T-cell (primary cell): ENCODE measurements around the gene SAMD11. TPM values are rescaled to one million over a fixed set of nuclear protein-coding genes. Genes with fewer than 3 reads are reported as not detected.

ENCODE experiments used
- ATAC-seq, 4 experiments: fragments of 200-7000 bp in 3 of 4; fragments of 150-1000 bp in 1 of 4; cut with Tn5 transposase; replicated peaks in 1 of 4; 1 replicate in 3 of 4; 2 replicates in 1 of 4; pipeline ENCODE4 v1.10.0; 2021; ENCODE audit warnings: moderate library complexity in 3 of 4, mild to moderate bottlenecking in 2 of 4, moderate number of reproducible peaks in 1 of 4
- CTCF ChIA-PET, 2 donors: fragments of 300-600 bp; sonication (Branson Sonifier 250); formaldehyde crosslinking; loops; one replicate each; lab custom pipeline; 2022; ENCODE audit warnings: antibody characterized with exemption in 2 of 2; lab: Charles Lee
- POLR2A ChIA-PET, 2 donors: fragments of 300-600 bp; sonication (Branson Sonifier 250); formaldehyde crosslinking; loops; one replicate each; lab custom pipeline; 2022; ENCODE audit warnings: antibody characterized with exemption in 2 of 2; lab: Charles Lee
- DNase-seq, 35 experiments: peaks; one replicate each; pipeline versions ENCODE4 v3.0.0 to v3.0.0-alpha.2; 2013 to 2023
- H3K27ac ChIP-seq: one replicate; pipeline ENCODE4 v1.5.1; 2013; ENCODE audit warnings: low read length
- H3K27me3 ChIP-seq, 2 experiments: replicated peaks in 1 of 2; 1 replicate in 1 of 2; 2 replicates in 1 of 2; pipeline versions ENCODE4 v1.6.1 to v1.7.0; 2013; ENCODE audit warnings: low read length in 1 of 2, mixed read lengths in 1 of 2; ENCODE audit not compliant: control insufficient read depth in 2 of 2, insufficient read depth in 2 of 2; ENCODE audit errors: extremely low read depth in 1 of 2
- H3K36me3 ChIP-seq, 2 donors: 1 replicate in 1 of 2; 2 replicates in 1 of 2; pipeline versions ENCODE4 v1.6.1 to v1.7.0; 2013; ENCODE audit warnings: low read length in 1 of 2; ENCODE audit not compliant: control insufficient read depth in 2 of 2, insufficient read depth in 1 of 2; ENCODE audit errors: extremely low read depth in 1 of 2
- H3K4me1 ChIP-seq, 2 experiments: 1 replicate in 1 of 2; 2 replicates in 1 of 2; pipeline versions ENCODE4 v1.6.1 to v1.7.0; 2013; ENCODE audit warnings: low read length in 2 of 2, mixed read lengths in 1 of 2; ENCODE audit not compliant: insufficient read depth in 2 of 2, control insufficient read depth in 1 of 2; ENCODE audit errors: extremely low read depth in 1 of 2
- H3K4me3 ChIP-seq, 2 donors: 1 replicate in 1 of 2; 2 replicates in 1 of 2; pipeline versions ENCODE4 v1.5.1 to v1.7.0; 2013; ENCODE audit warnings: mild to moderate bottlenecking in 2 of 2, low read length in 1 of 2, moderate library complexity in 1 of 2; ENCODE audit not compliant: control insufficient read depth in 1 of 2; ENCODE audit errors: extremely low read depth in 1 of 2
- H3K9me3 ChIP-seq: 2 replicates; pipeline ENCODE4 v1.7.0; 2013
- H3K27ac Mint-ChIP-seq, 2 donors: one replicate each; pipeline ENCODE4 v1.8.0; 2020 to 2021; ENCODE audit warnings: mild to moderate bottlenecking in 2 of 2, mixed read lengths in 2 of 2
- H3K27me3 Mint-ChIP-seq, 2 donors: one replicate each; pipeline ENCODE4 v1.8.0; 2021 to 2022; ENCODE audit warnings: mixed read lengths in 2 of 2
- H3K36me3 Mint-ChIP-seq: one replicate; pipeline ENCODE4 v1.8.0; 2021; ENCODE audit warnings: mixed read lengths
- H3K4me1 Mint-ChIP-seq, 3 donors: one replicate each; pipeline ENCODE4 v1.8.0; 2020 to 2022; ENCODE audit warnings: mixed read lengths in 3 of 3, mild to moderate bottlenecking in 1 of 3
- H3K4me3 Mint-ChIP-seq, 3 donors: one replicate each; pipeline ENCODE4 v1.8.0; 2020 to 2022; ENCODE audit warnings: mild to moderate bottlenecking in 3 of 3, mixed read lengths in 3 of 3, moderate library complexity in 3 of 3
- H3K9me3 Mint-ChIP-seq, 3 donors: one replicate each; pipeline ENCODE4 v1.8.0; 2020 to 2022; ENCODE audit warnings: mixed read lengths in 3 of 3
- WGBS: methylation state at CpG from one replicate; pipeline ENCODE4 v1.1.5; 2013; ENCODE audit warnings: missing lambda C conversion rate; ENCODE audit not compliant: insufficient coverage; 5-methylcytosine and 5-hydroxymethylcytosine counted together
- total RNA-seq, 35 experiments: library from RNA in 6 of 35; stranded (reverse) in 6 of 35; fragments of 120-200 nt in 1 of 35; gene quantifications; one replicate each; pipeline versions ENCODE4 v1.2.1 to v1.2.4 and lab custom pipeline; 2013 to 2026

The SAMD11 gene
- total RNA-seq, 5 donors from 2014 or later (not counting 1 experiment from before 2014, with no cell fraction given) = 0.32 to 0.70 (median 0.53) TPM; not detected in 2

DNA sequence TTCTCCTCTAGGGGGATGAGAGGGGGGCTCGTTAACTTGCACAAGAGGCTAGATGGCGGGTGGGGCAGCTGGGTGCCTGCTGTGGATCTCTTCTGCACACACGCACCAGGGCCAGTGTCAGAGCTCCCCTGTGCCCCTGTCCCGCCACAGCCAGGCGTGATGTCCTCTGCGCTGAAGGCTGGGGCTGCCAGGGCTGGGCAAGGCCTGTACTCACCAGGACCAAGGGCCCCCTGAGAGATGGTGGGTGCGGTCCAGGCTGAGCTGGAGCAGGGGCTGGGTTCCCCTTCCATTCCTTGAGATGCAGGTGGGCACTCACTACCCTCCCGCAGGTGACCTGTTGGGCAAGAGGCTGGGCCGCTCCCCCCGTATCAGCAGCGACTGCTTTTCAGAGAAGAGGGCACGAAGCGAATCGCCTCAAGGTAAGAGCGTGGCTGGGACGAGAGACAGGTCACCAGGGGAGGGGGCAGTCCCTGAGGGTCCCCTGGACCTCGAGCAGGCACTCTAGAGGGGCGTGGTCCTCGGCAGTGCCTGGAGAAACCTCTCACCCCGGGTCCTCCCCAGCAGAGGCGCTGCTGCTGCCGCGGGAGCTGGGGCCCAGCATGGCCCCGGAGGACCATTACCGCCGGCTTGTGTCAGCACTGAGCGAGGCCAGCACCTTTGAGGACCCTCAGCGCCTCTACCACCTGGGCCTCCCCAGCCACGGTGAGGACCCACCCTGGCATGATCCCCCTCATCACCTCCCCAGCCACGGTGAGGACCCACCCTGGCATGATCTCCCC is 15.2 kb downstream of the SAMD11 start:
- H3K4me3 Mint-ChIP-seq = peak overlapping the region in 1 of 3 donors; percentile 13
- Histone ChIP-seq H3K4me3 (no peak overlapping the region), H3K27me3 (peaks cover 0 to 81% of the 10 kb centered on the region in 2 experiments), H3K9me3 (no peaks in the 10 kb centered on the region), H3K36me3 (peaks cover 0 to under 1% of the 10 kb centered on the region in 2 donors), H3K4me1 (peaks cover 11 to 44% of the 10 kb centered on the region in 2 experiments), H3K27ac (no peak overlapping the region)
- 82% methylated on average over 27 of the region's 30 CpGs for WGBS
- no peak for ATAC-seq
- H3K27me3 Mint-ChIP-seq = peaks cover 24 to 44% of the 10 kb centered on the region in 2 donors
- H3K9me3 Mint-ChIP-seq = no peaks in the 10 kb centered on the region
- ChIA-PET CTCF (no interaction called here), POLR2A (no interaction called here)
- H3K27ac Mint-ChIP-seq = no peak overlapping the region
- no peaks in the 10 kb centered on the region for H3K36me3 Mint-ChIP-seq
- H3K4me1 Mint-ChIP-seq = peaks cover 5 to 14% (median 13%) of the 10 kb centered on the region in 3 donors
- DNase-seq = no peak

GRCh38 chr1:939511-940106 is 15.9 kb downstream of the SAMD11 start:
- ATAC-seq (no peak), DNase-seq (no peak)
- Histone ChIP-seq H3K27me3 (peaks cover 0 to 84% of the 10 kb centered on the region in 2 experiments), H3K36me3 (peaks cover 0 to 8% of the 10 kb centered on the region in 2 donors), H3K27ac (no peak overlapping the region), H3K4me1 (peaks cover 11 to 44% of the 10 kb centered on the region in 2 experiments), H3K9me3 (no peaks in the 10 kb centered on the region), H3K4me3 (no peak overlapping the region)
- Mint-ChIP-seq H3K4me3 (peak overlapping the region in 1 of 3 donors; percentile 9), H3K27ac (no peak overlapping the region), H3K9me3 (no peaks in the 10 kb centered on the region), H3K36me3 (no peaks in the 10 kb centered on the region), H3K4me1 (peaks cover 5 to 14% (median 13%) of the 10 kb centered on the region in 3 donors), H3K27me3 (peaks cover 24 to 44% of the 10 kb centered on the region in 2 donors)
- 50% methylated on average over 10 of the region's 21 CpGs for WGBS
- ChIA-PET POLR2A (no interaction called here), CTCF (no interaction called here)

DNA sequence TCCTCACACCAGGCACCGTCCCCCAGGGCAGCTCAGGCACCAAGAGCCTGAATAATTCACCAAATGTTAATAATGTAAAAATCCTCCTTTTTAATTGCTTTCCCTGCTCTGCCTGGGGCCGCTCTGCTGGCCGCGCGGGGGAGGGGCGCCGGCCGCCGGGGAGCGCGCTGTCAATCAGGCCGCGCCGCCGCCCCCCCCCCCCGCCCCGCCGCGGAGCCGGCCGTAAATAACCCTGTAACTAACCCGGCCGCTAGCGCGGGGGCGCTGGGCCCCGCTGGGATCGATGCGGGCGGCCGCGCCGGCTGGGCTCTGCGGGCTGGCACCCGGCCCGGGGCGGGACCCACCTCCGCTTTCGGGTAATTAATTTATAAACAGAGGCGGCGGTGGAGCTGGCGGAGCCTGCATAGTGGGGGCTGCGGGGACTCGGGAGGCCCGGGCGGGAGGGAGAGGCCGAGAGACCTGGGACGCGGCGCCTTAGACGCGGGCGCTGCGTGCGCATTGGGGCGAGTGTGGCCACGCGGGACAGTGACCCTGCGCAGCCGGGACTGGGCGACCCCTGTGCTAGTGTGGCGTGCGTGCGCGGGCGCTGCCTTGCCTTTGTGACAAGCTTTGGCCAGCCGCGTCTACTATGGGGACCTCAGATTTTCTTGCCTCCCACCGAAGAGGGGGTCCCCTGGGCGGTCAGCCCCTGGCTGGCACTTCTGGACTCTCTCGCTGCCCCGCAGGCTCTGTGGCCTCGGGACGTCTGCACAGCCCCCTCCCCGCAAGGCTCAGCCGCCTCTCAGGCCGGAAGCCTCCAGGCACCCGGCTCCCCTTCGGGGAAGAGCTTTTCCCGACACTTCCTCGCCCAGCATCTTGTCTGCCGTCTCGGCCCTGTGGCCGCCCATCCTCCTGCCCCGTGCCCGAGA is 16.6 kb downstream of the SAMD11 start:
- H3K27ac Mint-ChIP-seq = no peak overlapping the region
- H3K36me3 Mint-ChIP-seq = peaks cover 6% of the 10 kb centered on the region
- POLR2A ChIA-PET = no interaction called here
- WGBS = under 1% methylated on average over 76 of the region's 86 CpGs
- DNase-seq (peak in 1 of 35 experiments; percentile 47), ATAC-seq (peak; percentile 21 to 38 (median 32))
- peaks cover 0 to 80% of the 10 kb centered on the region in 2 experiments for H3K27me3 ChIP-seq
- H3K9me3 Mint-ChIP-seq = no peaks in the 10 kb centered on the region
- peaks cover 17 to 38% of the 10 kb centered on the region in 2 donors for H3K27me3 Mint-ChIP-seq
- no peaks in the 10 kb centered on the region for H3K9me3 ChIP-seq
- CTCF ChIA-PET = interaction anchor here in 1 of 2 donors (0.7 kb wide), 1 partner anchor 35 kb away, joined by 3 read pairs; no protein-coding TSS in a partner anchor
- peaks cover 2 to 8% of the 10 kb centered on the region in 2 donors for H3K36me3 ChIP-seq
- peaks cover 5 to 12% (median 9%) of the 10 kb centered on the region in 3 donors for H3K4me1 Mint-ChIP-seq
- peak overlapping the region; percentile 53 to 80 (median 64) for H3K4me3 Mint-ChIP-seq
- peak overlapping the region; percentile 16 to 64 for H3K4me3 ChIP-seq
- H3K27ac ChIP-seq = no peak overlapping the region
- peaks cover 11 to 38% of the 10 kb centered on the region in 2 experiments for H3K4me1 ChIP-seq

- Histone ChIP-seq H3K4me1 (peaks cover 11 to 32% of the 10 kb centered on the region in 2 experiments), H3K27me3 (peaks cover 0 to 72% of the 10 kb centered on the region in 2 experiments), H3K9me3 (no peaks in the 10 kb centered on the region), H3K36me3 (peaks cover 6 to 8% of the 10 kb centered on the region in 2 donors), H3K4me3 (peak overlapping the region; percentile 16 to 64), H3K27ac (no peak overlapping the region)
- DNase-seq (no peak), ATAC-seq (peak; percentile 5 to 13 (median 7))
- Mint-ChIP-seq H3K36me3 (peaks cover 13% of the 10 kb centered on the region), H3K4me1 (peaks cover 5 to 12% (median 9%) of the 10 kb centered on the region in 3 donors), H3K27ac (no peak overlapping the region), H3K4me3 (peak overlapping the region; percentile 64 to 80 (median 66)), H3K9me3 (no peaks in the 10 kb centered on the region), H3K27me3 (peaks cover 15 to 34% of the 10 kb centered on the region in 2 donors)
- ChIA-PET CTCF (interaction anchor here in 1 of 2 donors (0.7 kb wide), 1 partner anchor 36 kb away, joined by 3 read pairs; no protein-coding TSS in a partner anchor), POLR2A (no interaction called here)
- WGBS = 6% methylated on average over 36 of the region's 36 CpGs
Observed at GRCh38 chr1:941015-941587, 17.4 kb downstream of the SAMD11 start.

- Mint-ChIP-seq H3K4me3 (peak overlapping the region; percentile 64 to 80 (median 66)), H3K9me3 (no peaks in the 10 kb centered on the region), H3K27me3 (peaks cover 15 to 31% of the 10 kb centered on the region in 2 donors), H3K4me1 (peaks cover 5 to 12% (median 9%) of the 10 kb centered on the region in 3 donors), H3K27ac (no peak overlapping the region), H3K36me3 (peaks cover 14% of the 10 kb centered on the region)
- DNase-seq (no peak), ATAC-seq (peak; percentile 13 to 31 (median 25))
- ChIA-PET POLR2A (no interaction called here), CTCF (no interaction called here)
- Histone ChIP-seq H3K27ac (no peak overlapping the region), H3K4me1 (peaks cover 11 to 32% of the 10 kb centered on the region in 2 experiments), H3K36me3 (peaks cover 6 to 8% of the 10 kb centered on the region in 2 donors), H3K9me3 (no peaks in the 10 kb centered on the region), H3K27me3 (peaks cover 0 to 66% of the 10 kb centered on the region in 2 experiments), H3K4me3 (no peak overlapping the region)
- WGBS = under 1% methylated on average over 75 of the region's 98 CpGs
Observed at GRCh38 chr1:941588-942383, 18.1 kb downstream of the SAMD11 start.
